Fibroblast of pulmonary artery (primary cell): ENCODE data around the gene SYF2.

Source experiments
- DNase-seq: peaks from one replicate; pipeline ENCODE4 v3.0.0-alpha.2; 2010; ENCODE audit warnings: low read depth
- H3K4me3 ChIP-seq: replicated peaks from 2 replicates; pipeline ENCODE4 v1.5.1; 2011; ENCODE audit warnings: low read depth, mild to moderate bottlenecking, control low read depth, low read length, moderate library complexity
- CTCF ChIP-seq: IDR thresholded peaks from 2 replicates; pipeline ENCODE4 v1.5.1; 2011; ENCODE audit warnings: mild to moderate bottlenecking, control low read depth, low read length, inconsistent platforms; ENCODE audit errors: missing control alignments

SYF2 gene

DNA sequence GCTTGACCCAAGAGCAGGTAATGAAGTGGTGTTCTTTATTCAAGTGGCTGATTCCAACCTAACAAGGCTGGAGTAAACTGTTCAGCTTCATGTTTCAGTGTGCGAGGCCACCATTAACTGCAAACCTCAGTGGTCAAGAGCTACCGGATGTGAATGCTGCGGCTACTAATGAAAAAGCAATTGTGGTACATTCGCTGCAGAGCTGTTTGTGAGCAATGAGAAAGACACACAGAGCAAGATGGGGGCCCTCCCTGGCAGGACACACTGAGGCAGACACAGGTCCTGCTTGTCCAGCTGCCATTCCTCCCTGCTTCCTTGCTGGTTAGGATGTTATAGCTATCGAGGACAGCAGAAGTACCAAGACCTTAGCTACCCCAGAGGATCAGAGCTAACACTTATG is 26.1 kb downstream of the SYF2 start:
- no peak for DNase-seq
- TF ChIP-seq CTCF, result no peak
- H3K4me3 ChIP-seq, result no peak overlapping the region

- DNase-seq, result no peak
- no peak for TF ChIP-seq CTCF
Observed at GRCh38 chr1:25205786-25206185, 26.5 kb downstream of the SYF2 start.

GRCh38 chr1:25204797-25205480 is 27.4 kb downstream of the SYF2 start:
- TF ChIP-seq CTCF, result peak; percentile 68
- H3K4me3 ChIP-seq, result no peak overlapping the region
- peak; percentile 70 for DNase-seq

More at GRCh38 chr1:25205786-25206185, 26.5 kb downstream of the SYF2 start:
- H3K4me3 ChIP-seq, result no peak overlapping the region

- no peak for DNase-seq
- H3K4me3 ChIP-seq, result no peak overlapping the region
- TF ChIP-seq CTCF, result no peak
Observed at GRCh38 chr1:25201006-25201405, 31.3 kb downstream of the SYF2 start.

DNA sequence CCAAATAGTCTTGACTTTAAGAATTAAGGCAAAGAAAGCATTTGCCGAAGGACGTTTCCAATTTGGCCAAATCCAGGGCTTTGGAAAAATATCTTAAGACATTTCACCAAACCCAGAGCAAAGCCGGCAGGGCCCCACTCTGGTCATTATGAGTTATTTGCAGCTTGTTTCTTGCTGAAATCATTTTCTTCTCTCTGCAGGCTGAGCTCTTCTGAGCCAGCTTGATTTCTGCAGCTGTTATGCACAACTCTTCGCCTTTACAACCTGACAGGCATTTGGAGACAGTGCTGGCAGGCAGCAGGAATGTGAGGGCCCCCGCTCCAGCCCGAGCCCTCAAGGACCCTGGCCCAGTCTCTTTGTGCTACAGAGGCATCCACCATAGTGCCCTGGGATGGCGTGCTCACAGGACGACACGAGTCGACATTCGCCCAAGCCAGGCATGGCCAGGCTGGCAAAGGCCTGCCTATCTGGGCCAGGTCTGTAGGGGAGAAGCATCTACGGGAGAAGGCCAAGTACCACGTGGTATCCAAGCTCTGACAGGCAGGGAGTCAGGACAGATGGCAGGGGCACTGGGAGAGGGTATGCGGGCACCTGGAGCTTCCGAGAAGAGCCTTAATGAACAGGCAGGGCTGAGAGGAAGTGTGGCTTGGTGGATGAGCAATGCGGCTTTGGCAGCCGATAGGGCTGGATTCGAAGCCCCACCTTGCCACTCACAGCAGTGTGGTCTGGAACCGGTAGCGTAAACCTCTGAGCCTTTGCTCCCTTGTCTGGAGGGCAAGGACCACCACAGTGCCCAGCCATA is 32.3 kb downstream of the SYF2 start:
- TF ChIP-seq CTCF, result no peak
- DNase-seq, result no peak

GRCh38 chr1:25198663-25199252 is 33.5 kb downstream of the SYF2 start:
- DNase-seq, result no peak
- TF ChIP-seq CTCF, result no peak
- H3K4me3 ChIP-seq, result no peak overlapping the region

More for the DNA sequence above, 32.3 kb downstream of the SYF2 start:
- no peak overlapping the region for H3K4me3 ChIP-seq
